ENCODE measurements around the gene EWSR1. TPM values are rescaled to one million over a fixed set of nuclear protein-coding genes. Genes with fewer than 3 reads are reported as not detected.

The EWSR1 gene
- total RNA-seq, 1 experiment from 2014 or later = 462 TPM

DNA sequence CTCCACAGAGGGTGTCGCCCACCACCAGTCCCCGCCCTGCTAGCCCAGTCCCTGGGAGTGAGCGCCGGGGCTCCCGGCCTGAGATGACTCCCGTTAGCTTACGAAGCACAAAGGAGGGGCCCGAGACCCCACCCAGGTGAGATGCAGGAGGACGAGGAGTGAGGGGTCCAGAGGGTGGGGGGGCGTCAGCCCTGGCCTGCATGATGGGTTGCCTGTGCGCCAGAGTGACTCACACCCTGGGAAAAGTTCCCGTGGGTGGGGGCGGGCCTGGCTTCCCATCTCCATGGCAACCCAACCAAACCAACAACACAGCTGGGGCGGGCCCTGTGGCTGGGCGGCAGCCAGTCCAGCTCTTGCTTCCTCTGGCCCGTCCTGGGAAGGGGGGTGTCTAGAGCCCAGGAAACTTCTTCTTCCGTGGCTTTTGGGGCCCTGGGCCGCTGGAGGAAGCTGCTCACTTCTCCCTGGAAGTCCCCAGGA lies 42.8 kb downstream of the EWSR1 start:
- Mint-ChIP-seq H3K4me3 (no peak overlapping the region), H3K27me3 (ENCODE audit: low read depth) (peaks cover 38% of the 10 kb centered on the region), H3K27ac (peak overlapping the region in 1 of 3 experiments; percentile 44; a peak in 1 of 7 replicates), H3K36me3 (ENCODE audit: insufficient read depth in 1 of 3, low read depth in 3 of 3) (peaks cover 0 to 5% (median 0%) of the 10 kb centered on the region in 3 experiments; a peak in 3 of 7 replicates), H3K4me1 (peaks cover 19 to 34% of the 10 kb centered on the region in 2 experiments), H3K9me3 (peaks cover 2 to 11% of the 10 kb centered on the region in 2 experiments; a peak in 4 of 5 replicates)
- TF ChIP-seq, protein P1, sequence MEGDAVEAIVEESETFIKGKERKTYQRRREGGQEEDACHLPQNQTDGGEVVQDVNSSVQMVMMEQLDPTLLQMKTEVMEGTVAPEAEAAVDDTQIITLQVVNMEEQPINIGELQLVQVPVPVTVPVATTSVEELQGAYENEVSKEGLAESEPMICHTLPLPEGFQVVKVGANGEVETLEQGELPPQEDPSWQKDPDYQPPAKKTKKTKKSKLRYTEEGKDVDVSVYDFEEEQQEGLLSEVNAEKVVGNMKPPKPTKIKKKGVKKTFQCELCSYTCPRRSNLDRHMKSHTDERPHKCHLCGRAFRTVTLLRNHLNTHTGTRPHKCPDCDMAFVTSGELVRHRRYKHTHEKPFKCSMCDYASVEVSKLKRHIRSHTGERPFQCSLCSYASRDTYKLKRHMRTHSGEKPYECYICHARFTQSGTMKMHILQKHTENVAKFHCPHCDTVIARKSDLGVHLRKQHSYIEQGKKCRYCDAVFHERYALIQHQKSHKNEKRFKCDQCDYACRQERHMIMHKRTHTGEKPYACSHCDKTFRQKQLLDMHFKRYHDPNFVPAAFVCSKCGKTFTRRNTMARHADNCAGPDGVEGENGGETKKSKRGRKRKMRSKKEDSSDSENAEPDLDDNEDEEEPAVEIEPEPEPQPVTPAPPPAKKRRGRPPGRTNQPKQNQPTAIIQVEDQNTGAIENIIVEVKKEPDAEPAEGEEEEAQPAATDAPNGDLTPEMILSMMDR (conservative IDR thresholded peaks at IDR 0.05) = no peak
- Histone ChIP-seq H3K23ac (ENCODE audit: insufficient read length, low read depth, low read length) (no peak overlapping the region), H3K18ac (ENCODE audit: insufficient read length, low read depth, low read length) (peak overlapping the region; percentile 77), H2BK12ac (ENCODE audit: insufficient read length, low read depth, low read length) (no peak overlapping the region), H4K5ac (ENCODE audit: insufficient read length, low read depth, low read length) (no peak overlapping the region), H3K4me1 (ENCODE audit: insufficient read depth, low read length) (no peaks in the 10 kb centered on the region), H3K9me3 (ENCODE audit: control insufficient read depth, low read depth, low read length) (no peaks in the 10 kb centered on the region), H2BK120ac (ENCODE audit: low read depth, low read length, poor library complexity, severe bottlenecking) (no peak overlapping the region), H4K8ac (replicated peaks; ENCODE audit: insufficient read length, low read depth, low read length) (no peak overlapping the region), H3K27me3 (ENCODE audit: insufficient read depth, low read length) (peaks cover 22% of the 10 kb centered on the region), H3T11ph (ENCODE audit: low read length) (no peak overlapping the region), H3K14ac (ENCODE audit: insufficient read depth, low read length) (peak overlapping the region; percentile 71), H3K79me2 (ENCODE audit: insufficient read depth, low read length) (no peaks in the 10 kb centered on the region), H2BK15ac (ENCODE audit: low read depth, low read length) (no peak overlapping the region), H2AFZ (ENCODE audit: low read length) (no peak overlapping the region), H2BK5ac (ENCODE audit: insufficient read length, low read length) (no peak overlapping the region), H3K27ac (ENCODE audit: insufficient read length, low read depth, low read length) (no peak overlapping the region), H4K20me1 (ENCODE audit: control insufficient read depth, insufficient read depth, insufficient read length) (no peaks in the 10 kb centered on the region), H4K91ac (ENCODE audit: insufficient read length, low read depth, low read length) (no peak overlapping the region), H3K23me2 (ENCODE audit: insufficient read length, low read depth, low read length, poor library complexity, severe bottlenecking) (peaks cover 11% of the 10 kb centered on the region), H3K79me1 (ENCODE audit: insufficient read depth, low read depth, low read length, poor library complexity, severe bottlenecking) (no peaks in the 10 kb centered on the region), H2BK20ac (ENCODE audit: low read depth, low read length, poor library complexity, severe bottlenecking) (no peak overlapping the region), H3K4ac (ENCODE audit: low read depth, low read length) (no peak overlapping the region), H3K56ac (ENCODE audit: insufficient read length, low read depth, low read length) (no peak overlapping the region), H3K9ac (ENCODE audit: extremely low read depth, insufficient read length, low read length) (no peak overlapping the region), H3K4me2 (ENCODE audit: insufficient read depth, insufficient read length, low read length) (no peak overlapping the region), H2AK5ac (ENCODE audit: insufficient read length, low read length) (no peak overlapping the region)
- peak; percentile 84 for DNase-seq
- no CpG with 5 or more reads among the region's 18 CpGs for WGBS (ENCODE audit: extremely low coverage, insufficient read length, low lambda C conversion rate)
